AG10803 (cell line): ENCODE measurements around the gene DYRK3.

Experiments used
- DNase-seq: peaks from one replicate; pipeline ENCODE4 v3.0.0; 2010; ENCODE audit warnings: low read depth
- H3K4me3 ChIP-seq: 2 replicates; pipeline ENCODE4 v1.5.1; 2011; ENCODE audit warnings: mild to moderate bottlenecking, low read length, control low read depth
- TF ChIP-seq, protein P1 (sequence below): conservative IDR thresholded peaks from 2 replicates; pipeline ENCODE4 v1.5.1; 2011; ENCODE audit warnings: mild to moderate bottlenecking, low read length, control low read depth, inconsistent platforms

Gene DYRK3

GRCh38 chr1:206683313-206683712, 48.0 kb downstream of the DYRK3 start:
- TF ChIP-seq, protein P1, sequence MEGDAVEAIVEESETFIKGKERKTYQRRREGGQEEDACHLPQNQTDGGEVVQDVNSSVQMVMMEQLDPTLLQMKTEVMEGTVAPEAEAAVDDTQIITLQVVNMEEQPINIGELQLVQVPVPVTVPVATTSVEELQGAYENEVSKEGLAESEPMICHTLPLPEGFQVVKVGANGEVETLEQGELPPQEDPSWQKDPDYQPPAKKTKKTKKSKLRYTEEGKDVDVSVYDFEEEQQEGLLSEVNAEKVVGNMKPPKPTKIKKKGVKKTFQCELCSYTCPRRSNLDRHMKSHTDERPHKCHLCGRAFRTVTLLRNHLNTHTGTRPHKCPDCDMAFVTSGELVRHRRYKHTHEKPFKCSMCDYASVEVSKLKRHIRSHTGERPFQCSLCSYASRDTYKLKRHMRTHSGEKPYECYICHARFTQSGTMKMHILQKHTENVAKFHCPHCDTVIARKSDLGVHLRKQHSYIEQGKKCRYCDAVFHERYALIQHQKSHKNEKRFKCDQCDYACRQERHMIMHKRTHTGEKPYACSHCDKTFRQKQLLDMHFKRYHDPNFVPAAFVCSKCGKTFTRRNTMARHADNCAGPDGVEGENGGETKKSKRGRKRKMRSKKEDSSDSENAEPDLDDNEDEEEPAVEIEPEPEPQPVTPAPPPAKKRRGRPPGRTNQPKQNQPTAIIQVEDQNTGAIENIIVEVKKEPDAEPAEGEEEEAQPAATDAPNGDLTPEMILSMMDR, result no peak
- H3K4me3 ChIP-seq, result no peak overlapping the region
- DNase-seq, result no peak

DNA sequence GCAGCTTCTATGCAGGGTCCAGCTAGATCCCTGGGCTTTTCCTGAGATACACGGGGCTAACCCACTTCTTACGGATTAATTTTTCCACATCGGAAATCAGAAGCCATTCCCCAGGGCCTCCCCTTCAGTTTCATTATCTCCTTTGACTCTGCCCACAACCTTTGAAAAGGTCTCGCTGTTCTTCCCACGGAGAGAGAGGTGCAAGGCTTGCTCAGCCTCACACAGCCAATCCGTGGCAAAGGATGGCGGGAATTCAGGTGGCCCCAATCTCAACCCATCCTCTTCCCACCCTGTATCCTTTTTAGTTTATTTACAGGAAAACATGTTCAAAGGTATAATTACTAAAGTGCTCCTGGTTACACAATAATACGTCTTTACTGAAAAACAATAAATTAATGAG, 48.7 kb downstream of the DYRK3 start:
- DNase-seq, result no peak
- TF ChIP-seq, protein P1, result no peak
- peak overlapping the region; percentile 75; the same call in 1 of the 2 replicates for H3K4me3 ChIP-seq

DNA sequence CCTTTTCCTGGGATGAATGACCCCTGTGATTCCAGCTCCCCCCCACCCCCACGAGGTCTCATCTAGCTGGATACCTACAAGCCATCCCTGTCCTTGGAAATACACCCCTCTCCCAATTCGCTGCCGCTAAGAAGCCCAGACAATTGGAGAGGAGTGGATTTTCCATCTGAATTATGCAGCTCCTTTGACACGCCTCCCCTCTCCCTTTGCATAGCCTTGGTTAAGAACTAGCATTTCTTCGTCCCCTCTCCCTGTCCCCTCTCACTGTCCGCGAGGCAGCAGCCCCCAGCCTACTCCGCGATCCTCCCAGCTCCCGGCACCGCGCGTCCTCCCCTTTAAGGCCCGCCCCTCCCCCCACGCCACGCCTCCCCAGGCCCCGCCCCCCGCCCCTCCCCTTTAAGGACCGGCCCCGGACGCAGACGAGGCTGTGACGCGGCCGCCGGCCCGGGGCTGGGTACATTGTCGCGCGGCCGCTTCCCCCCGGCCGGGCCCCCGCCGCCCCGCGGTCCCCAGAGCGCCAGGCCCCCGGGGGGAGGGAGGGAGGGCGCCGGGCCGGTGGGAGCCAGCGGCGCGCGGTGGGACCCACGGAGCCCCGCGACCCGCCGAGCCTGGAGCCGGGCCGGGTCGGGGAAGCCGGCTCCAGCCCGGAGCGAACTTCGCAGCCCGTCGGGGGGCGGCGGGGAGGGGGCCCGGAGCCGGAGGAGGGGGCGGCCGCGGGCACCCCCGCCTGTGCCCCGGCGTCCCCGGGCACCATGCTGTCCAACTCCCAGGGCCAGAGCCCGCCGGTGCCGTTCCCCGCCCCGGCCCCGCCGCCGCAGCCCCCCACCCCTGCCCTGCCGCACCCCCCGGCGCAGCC, 49.4 kb downstream of the DYRK3 start, which contains the start of gene MAPKAPK2:
MAPKAPK2 (plus strand) TSS at position 428 of the 856 bp plus-strand sequence; CDS start at position 753, 325 bp downstream.
- DNase-seq, result peak; percentile 60
- peak within 1 kb of the TSS; percentile 88 for H3K4me3 ChIP-seq
- TF ChIP-seq, protein P1, result no peak

DNA sequence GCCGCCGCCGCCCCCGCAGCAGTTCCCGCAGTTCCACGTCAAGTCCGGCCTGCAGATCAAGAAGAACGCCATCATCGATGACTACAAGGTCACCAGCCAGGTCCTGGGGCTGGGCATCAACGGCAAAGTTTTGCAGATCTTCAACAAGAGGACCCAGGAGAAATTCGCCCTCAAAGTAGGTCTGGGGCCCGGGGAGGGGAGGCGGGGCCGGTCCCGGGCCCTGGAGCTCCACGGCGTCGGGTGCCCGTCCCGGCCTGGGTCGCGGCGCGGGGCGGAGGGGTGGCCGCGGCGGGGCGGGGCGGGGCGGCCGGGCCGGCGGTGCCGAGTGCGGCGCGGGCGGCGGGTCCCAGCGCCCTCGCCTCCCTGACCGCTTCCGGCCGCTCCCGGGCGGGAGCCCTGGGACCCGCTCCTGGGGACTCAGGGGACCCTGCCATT, 50.0 kb downstream of the DYRK3 start:
- no peak for DNase-seq
- TF ChIP-seq, protein P1, result no peak
- peak overlapping the region; percentile 88 for H3K4me3 ChIP-seq

GRCh38 chr1:206685769-206686477, 50.6 kb downstream of the DYRK3 start:
- peak; percentile 74 for DNase-seq
- TF ChIP-seq, protein P1, result no peak
- H3K4me3 ChIP-seq, result peak overlapping the region; percentile 88

DNA sequence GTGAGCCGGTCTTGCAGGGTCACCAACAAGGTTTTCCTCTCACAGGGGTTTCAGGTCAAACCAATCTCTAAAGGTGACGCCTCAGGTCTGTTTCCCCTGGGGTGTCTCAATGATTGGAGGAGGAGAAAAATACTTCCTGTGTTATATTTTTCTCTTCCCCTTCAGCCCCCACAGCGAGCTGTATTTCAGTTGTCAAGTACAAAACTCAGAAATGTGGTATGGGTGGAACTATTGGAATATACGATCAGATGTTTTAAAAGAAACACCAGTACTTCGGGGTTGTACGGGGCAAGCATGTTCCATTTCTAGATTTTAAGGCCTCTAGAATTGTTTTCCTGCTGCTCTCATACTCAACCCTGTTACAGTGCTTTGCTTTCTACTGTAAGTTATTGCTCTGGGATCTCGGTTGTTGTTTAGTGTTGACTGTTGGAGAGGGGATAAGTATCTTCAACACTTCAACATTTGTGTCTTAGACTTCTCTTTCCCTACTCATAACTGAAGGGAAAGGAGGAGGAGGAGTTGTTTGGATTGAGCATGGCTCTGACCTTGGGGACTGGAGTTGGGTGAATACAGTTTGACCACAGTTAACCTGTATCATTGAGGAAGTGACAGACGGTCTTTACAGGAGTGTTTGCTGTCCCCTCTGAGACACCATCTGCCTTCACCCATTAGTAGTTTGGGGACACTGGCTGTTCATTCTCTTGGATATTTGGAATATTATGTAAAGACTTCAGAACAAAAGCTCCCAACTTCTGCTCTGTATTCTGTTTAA, 51.3 kb downstream of the DYRK3 start:
- peak overlapping the region; percentile 88 for H3K4me3 ChIP-seq
- no peak for DNase-seq
- TF ChIP-seq, protein P1, result no peak
